NB4 (cell line): Measurements from ENCODE around the gene MAP3K5.

Source experiments
- POLR2A ChIP-seq: IDR thresholded peaks from 2 replicates; pipeline ENCODE4 v1.6.1; 2011; ENCODE audit warnings: mild to moderate bottlenecking; ENCODE audit not compliant: insufficient read length; ENCODE audit errors: extremely low read depth
- TF ChIP-seq, protein P1 (sequence below): IDR thresholded peaks from one replicate; pipeline ENCODE4 v1.5.1; 2012; ENCODE audit warnings: low read depth, low read length

DNA sequence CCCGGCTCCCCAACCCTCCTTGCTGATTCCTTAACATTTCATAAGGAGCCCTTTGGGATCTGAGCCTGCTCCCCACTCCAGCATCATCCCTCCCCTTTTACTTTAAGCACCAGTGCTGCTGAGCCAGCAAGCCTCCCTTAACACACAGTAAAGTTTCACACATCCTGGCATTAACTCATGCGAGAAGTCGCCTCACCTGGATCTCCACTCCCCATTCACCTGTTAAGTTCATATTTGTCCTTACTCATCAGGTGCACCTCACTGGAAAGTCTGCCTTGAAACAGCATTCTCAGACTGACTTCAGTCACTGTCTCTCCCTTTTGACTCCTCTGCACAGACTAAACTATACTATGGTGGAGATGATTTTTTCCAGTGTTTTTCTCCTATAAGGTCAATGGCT, 194.2 kb downstream of the MAP3K5 start:
- TF ChIP-seq, protein P1, sequence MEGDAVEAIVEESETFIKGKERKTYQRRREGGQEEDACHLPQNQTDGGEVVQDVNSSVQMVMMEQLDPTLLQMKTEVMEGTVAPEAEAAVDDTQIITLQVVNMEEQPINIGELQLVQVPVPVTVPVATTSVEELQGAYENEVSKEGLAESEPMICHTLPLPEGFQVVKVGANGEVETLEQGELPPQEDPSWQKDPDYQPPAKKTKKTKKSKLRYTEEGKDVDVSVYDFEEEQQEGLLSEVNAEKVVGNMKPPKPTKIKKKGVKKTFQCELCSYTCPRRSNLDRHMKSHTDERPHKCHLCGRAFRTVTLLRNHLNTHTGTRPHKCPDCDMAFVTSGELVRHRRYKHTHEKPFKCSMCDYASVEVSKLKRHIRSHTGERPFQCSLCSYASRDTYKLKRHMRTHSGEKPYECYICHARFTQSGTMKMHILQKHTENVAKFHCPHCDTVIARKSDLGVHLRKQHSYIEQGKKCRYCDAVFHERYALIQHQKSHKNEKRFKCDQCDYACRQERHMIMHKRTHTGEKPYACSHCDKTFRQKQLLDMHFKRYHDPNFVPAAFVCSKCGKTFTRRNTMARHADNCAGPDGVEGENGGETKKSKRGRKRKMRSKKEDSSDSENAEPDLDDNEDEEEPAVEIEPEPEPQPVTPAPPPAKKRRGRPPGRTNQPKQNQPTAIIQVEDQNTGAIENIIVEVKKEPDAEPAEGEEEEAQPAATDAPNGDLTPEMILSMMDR = no peak
- no peak for TF ChIP-seq POLR2A
